Measurements from ENCODE around the gene OLIG2.

Gene OLIG2
- 0 to 0.06 (median 0) reads per million in 9 experiments for total RNA-seq

GRCh38 chr21:33025489-33026442 is at the start of gene OLIG2:
OLIG2 (plus strand) TSS chr21:33025935; CDS start chr21:33026863, 928 bp downstream.
- Mint-ChIP-seq H3K27me3 (peaks cover 87 to 95% of the 10 kb centered on the region in 2 donors), H3K9me3 (no peaks in the 10 kb centered on the region), H3K4me1 (ENCODE audit: low read depth in 2 of 2) (peaks cover 33 to 43% of the 10 kb centered on the region in 2 donors), H3K27ac (peak within 1 kb of the TSS in 1 of 2 donors; percentile 85), H3K36me3 (ENCODE audit: insufficient read depth) (peaks cover 22% of the 10 kb centered on the region), H3K4me3 (peak within 1 kb of the TSS; percentile 56 to 73)
- no peak for DNase-seq
- no peak for ATAC-seq (replicated peaks)

- H3K4me3 Mint-ChIP-seq = no peak overlapping the region
- H3K27ac Mint-ChIP-seq = no peak overlapping the region
- peaks cover 47 to 83% of the 10 kb centered on the region in 2 donors for H3K27me3 Mint-ChIP-seq
- peaks cover 0 to 2% of the 10 kb centered on the region in 2 donors for H3K4me1 Mint-ChIP-seq (ENCODE audit: low read depth in 2 of 2)
- no peaks in the 10 kb centered on the region for H3K9me3 Mint-ChIP-seq
- ATAC-seq (replicated peaks) (no peak), DNase-seq (no peak)
- no peaks in the 10 kb centered on the region for H3K36me3 Mint-ChIP-seq (ENCODE audit: insufficient read depth)
Measured at GRCh38 chr21:32976791-32977190, 48.9 kb upstream of the OLIG2 start.

- Mint-ChIP-seq H3K9me3 (no peaks in the 10 kb centered on the region), H3K27me3 (peaks cover 47 to 83% of the 10 kb centered on the region in 2 donors), H3K27ac (no peak overlapping the region), H3K36me3 (ENCODE audit: insufficient read depth) (no peaks in the 10 kb centered on the region), H3K4me3 (no peak overlapping the region), H3K4me1 (ENCODE audit: low read depth in 2 of 2) (peaks cover 0 to 2% of the 10 kb centered on the region in 2 donors)
- DNase-seq = no peak
- no peak for ATAC-seq (replicated peaks)
Measured at GRCh38 chr21:32977216-32977615, 48.5 kb upstream of the OLIG2 start.

GRCh38 chr21:32978331-32979270 is 47.1 kb upstream of the OLIG2 start:
- peaks cover 41 to 80% of the 10 kb centered on the region in 2 donors for H3K27me3 Mint-ChIP-seq
- DNase-seq = no peak
- no peak overlapping the region for H3K4me3 Mint-ChIP-seq
- no peak for ATAC-seq (replicated peaks)
- no peaks in the 10 kb centered on the region for H3K36me3 Mint-ChIP-seq (ENCODE audit: insufficient read depth)
- peaks cover 0 to 2% of the 10 kb centered on the region in 2 donors for H3K4me1 Mint-ChIP-seq (ENCODE audit: low read depth in 2 of 2)
- no peaks in the 10 kb centered on the region for H3K9me3 Mint-ChIP-seq
- no peak overlapping the region for H3K27ac Mint-ChIP-seq

DNA sequence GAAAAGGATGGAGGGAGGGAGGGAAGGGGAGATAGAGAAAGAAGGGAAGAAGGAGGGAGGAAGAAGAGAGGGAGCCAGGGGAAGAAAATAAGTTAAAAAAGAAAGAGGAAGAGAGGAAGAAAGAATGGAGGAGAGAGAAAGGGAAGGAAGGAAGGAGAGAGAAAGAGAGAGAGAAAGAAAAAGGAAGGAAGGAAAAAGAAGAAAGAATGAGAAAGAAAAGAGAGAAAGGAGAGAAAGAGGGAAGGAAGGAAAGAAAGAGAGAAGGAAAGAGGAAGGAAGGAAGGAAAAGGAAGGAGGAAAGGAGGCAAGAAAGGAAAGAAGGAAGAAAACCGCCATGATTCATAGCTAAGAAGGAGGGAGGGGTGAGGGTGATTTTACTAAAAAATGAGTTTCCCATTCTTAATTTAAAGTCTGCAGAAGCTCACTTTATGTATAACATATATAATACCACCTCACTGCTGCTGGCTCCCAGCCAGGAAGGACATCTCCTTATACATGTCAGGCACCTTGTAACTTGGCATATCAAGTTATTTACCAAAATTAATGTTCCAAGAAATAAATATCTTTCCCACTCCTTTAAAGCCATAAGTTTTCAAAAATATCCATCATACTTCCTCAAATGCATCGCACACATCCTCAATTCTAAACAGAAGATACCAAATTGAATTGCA is 46.0 kb upstream of the OLIG2 start:
- no peaks in the 10 kb centered on the region for H3K36me3 Mint-ChIP-seq (ENCODE audit: insufficient read depth)
- H3K4me1 Mint-ChIP-seq (ENCODE audit: low read depth in 2 of 2) = no peaks in the 10 kb centered on the region
- DNase-seq (no peak), ATAC-seq (replicated peaks) (no peak)
- peaks cover 44 to 75% of the 10 kb centered on the region in 2 donors for H3K27me3 Mint-ChIP-seq
- no peak overlapping the region for H3K27ac Mint-ChIP-seq
- no peak overlapping the region for H3K4me3 Mint-ChIP-seq
- no peaks in the 10 kb centered on the region for H3K9me3 Mint-ChIP-seq

GRCh38 chr21:32981096-32981495 is 44.6 kb upstream of the OLIG2 start:
- Mint-ChIP-seq H3K27ac (no peak overlapping the region), H3K27me3 (peaks cover 36 to 61% of the 10 kb centered on the region in 2 donors), H3K4me1 (ENCODE audit: low read depth in 2 of 2) (no peaks in the 10 kb centered on the region), H3K9me3 (no peaks in the 10 kb centered on the region), H3K36me3 (ENCODE audit: insufficient read depth) (no peaks in the 10 kb centered on the region), H3K4me3 (no peak overlapping the region)
- ATAC-seq (replicated peaks) (no peak), DNase-seq (no peak)

DNA sequence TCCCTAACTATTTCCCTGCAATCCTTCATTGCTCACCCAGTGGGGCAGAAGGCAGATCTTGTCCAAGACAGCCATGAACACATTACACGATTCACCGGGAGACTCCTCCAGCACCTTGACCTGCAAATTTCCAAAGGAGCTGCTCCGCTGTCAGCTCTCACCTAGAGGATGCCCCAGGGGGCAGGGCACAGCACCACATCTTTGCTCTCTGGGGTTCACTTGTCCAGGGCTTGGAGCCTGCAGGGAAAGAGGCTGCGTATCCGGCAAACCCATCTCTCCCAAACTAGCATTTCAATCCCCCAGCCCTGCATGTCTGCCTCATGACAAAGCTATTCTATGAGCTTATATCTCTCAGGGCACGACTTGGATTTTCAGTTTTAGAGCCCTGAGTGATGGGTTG is 35.1 kb upstream of the OLIG2 start:
- H3K27ac Mint-ChIP-seq = no peak overlapping the region

DNA sequence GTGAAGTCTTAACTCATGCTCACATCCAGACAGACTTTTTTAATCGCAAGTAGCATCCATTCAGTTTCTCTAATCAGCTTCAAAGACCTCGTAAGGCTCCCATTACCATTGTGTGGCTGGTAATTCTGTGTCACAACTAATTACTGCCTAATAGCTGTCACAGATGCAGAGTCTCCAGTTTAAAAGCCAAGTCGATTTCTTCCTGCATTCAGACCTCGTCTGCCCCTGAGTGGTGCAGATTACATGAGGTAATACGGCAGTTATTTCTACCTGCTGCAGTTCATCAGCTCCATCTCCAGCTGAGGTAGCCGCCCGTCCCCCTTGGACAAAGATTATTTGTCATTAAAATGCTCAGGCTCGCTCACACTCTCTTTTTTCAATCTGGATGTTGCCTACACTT is 34.4 kb upstream of the OLIG2 start:
- H3K4me1 Mint-ChIP-seq (ENCODE audit: low read depth in 2 of 2) = peaks cover 0 to 4% of the 10 kb centered on the region in 2 donors
- H3K4me3 Mint-ChIP-seq = no peak overlapping the region
- H3K36me3 Mint-ChIP-seq (ENCODE audit: insufficient read depth) = no peaks in the 10 kb centered on the region
- H3K27me3 Mint-ChIP-seq = peaks cover 42 to 49% of the 10 kb centered on the region in 2 donors
- no peak overlapping the region for H3K27ac Mint-ChIP-seq
- no peaks in the 10 kb centered on the region for H3K9me3 Mint-ChIP-seq
- ATAC-seq (replicated peaks) (no peak), DNase-seq (no peak)

More for the DNA sequence above, 35.1 kb upstream of the OLIG2 start:
- DNase-seq = no peak
- Mint-ChIP-seq H3K4me3 (no peak overlapping the region), H3K9me3 (no peaks in the 10 kb centered on the region), H3K27me3 (peaks cover 42 to 49% of the 10 kb centered on the region in 2 donors), H3K36me3 (ENCODE audit: insufficient read depth) (no peaks in the 10 kb centered on the region), H3K4me1 (ENCODE audit: low read depth in 2 of 2) (peaks cover 0 to 4% of the 10 kb centered on the region in 2 donors)
- ATAC-seq (replicated peaks) = no peak

DNA sequence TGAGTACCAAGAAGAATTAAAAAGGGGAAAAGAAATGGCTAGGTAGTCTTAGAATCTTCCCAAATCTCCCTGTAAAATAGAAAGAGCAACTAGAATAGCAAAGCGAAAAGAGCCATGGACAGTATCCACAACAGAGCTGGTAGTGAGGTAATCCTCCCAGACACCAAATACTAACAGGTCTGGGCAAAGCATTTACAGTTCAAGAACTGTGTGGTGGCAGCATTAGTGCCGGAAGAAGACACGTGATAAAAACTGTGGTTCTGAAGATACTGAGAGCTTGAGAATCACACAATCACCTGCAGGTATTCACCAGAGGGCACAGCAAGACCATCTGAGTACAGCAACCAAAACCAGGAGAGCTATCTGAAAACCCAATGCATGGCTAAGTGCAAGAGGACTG is 31.8 kb upstream of the OLIG2 start:
- H3K27me3 Mint-ChIP-seq = peaks cover 41 to 61% of the 10 kb centered on the region in 2 donors
- DNase-seq = no peak
- no peak overlapping the region for H3K27ac Mint-ChIP-seq
- ATAC-seq (replicated peaks) = no peak
- no peaks in the 10 kb centered on the region for H3K36me3 Mint-ChIP-seq (ENCODE audit: insufficient read depth)
- H3K4me1 Mint-ChIP-seq (ENCODE audit: low read depth in 2 of 2) = peaks cover 0 to 4% of the 10 kb centered on the region in 2 donors
- no peaks in the 10 kb centered on the region for H3K9me3 Mint-ChIP-seq
- no peak overlapping the region for H3K4me3 Mint-ChIP-seq

- DNase-seq = no peak
- ATAC-seq (replicated peaks) = no peak
- H3K27ac Mint-ChIP-seq = no peak overlapping the region
Measured at GRCh38 chr21:32994305-32994704, 31.4 kb upstream of the OLIG2 start.

GRCh38 chr21:33007747-33008146 is 18.0 kb upstream of the OLIG2 start:
- Mint-ChIP-seq H3K4me1 (ENCODE audit: low read depth in 2 of 2) (no peaks in the 10 kb centered on the region), H3K27me3 (peaks cover 23 to 76% of the 10 kb centered on the region in 2 donors)

More at GRCh38 chr21:32994305-32994704, 31.4 kb upstream of the OLIG2 start:
- no peaks in the 10 kb centered on the region for H3K36me3 Mint-ChIP-seq (ENCODE audit: insufficient read depth)
- no peaks in the 10 kb centered on the region for H3K9me3 Mint-ChIP-seq
- H3K4me1 Mint-ChIP-seq (ENCODE audit: low read depth in 2 of 2) = peaks cover 0 to 4% of the 10 kb centered on the region in 2 donors
- peaks cover 40 to 61% of the 10 kb centered on the region in 2 donors for H3K27me3 Mint-ChIP-seq
- H3K4me3 Mint-ChIP-seq = no peak overlapping the region

DNA sequence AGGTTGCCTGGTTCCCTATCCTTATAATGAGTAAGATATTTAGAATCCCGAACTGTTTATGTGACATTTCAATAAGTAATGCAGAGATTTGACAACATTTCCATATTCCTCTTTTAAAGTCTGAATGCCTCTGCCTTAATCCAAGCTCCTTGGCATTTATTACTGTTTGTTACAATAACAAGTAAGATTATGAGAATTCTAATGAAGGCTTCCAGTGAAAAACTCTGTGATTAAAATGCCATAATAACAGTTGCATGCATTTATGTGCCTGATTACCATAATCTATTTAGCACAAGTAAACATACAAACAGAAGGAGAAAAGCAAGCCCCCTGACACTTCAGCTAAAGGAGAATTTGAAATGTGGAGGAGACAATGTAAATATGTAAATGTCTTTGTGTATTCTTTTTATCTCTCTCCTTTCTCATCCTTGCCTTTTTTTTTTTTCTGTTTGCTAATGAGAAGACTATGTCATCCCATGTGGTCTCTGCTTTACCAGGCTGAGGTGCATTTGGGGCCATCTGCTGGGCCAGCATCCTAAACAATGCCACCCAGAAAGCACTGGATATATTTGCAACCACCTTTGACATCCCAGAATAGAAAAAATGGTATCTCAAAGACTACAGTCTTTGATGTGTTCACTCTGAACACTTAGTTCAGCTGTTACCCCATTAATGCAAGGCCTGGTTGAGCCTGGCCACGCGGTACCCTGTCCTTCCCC is 17.2 kb upstream of the OLIG2 start:
- Mint-ChIP-seq H3K27ac (no peak overlapping the region), H3K9me3 (no peaks in the 10 kb centered on the region), H3K4me1 (ENCODE audit: low read depth in 2 of 2) (no peaks in the 10 kb centered on the region), H3K36me3 (ENCODE audit: insufficient read depth) (no peaks in the 10 kb centered on the region), H3K4me3 (no peak overlapping the region), H3K27me3 (peaks cover 28 to 83% of the 10 kb centered on the region in 2 donors)
- DNase-seq = no peak
- ATAC-seq (replicated peaks) = no peak

More at GRCh38 chr21:33007747-33008146, 18.0 kb upstream of the OLIG2 start:
- Mint-ChIP-seq H3K4me3 (no peak overlapping the region), H3K36me3 (ENCODE audit: insufficient read depth) (no peaks in the 10 kb centered on the region), H3K27ac (no peak overlapping the region), H3K9me3 (no peaks in the 10 kb centered on the region)
- peak; percentile 66 for ATAC-seq (replicated peaks)
- no peak for DNase-seq

Measured in effector memory CD8-positive, alpha-beta T cell (primary cell).